Stimulated activated CD4-positive, alpha-beta T cell treated with anti-CD3 and anti-CD28 coated beads, Interleukin-2, amount 100 ng/mL, for 4 hours (primary cell): ENCODE data around the gene LRRC72.

Experiments
- DNase-seq: peaks from one replicate; pipeline ENCODE4 v3.0.0-alpha.2; 2020; ENCODE audit warnings: low read depth

LRRC72 gene

GRCh38 chr7:16630654-16631053, 104.0 kb downstream of the LRRC72 start:
- DNase-seq, result no peak
